Thoracic aorta (tissue), 2 donors: ENCODE results near the gene BAIAP2L1. TPM values are rescaled to one million over a fixed set of nuclear protein-coding genes. Genes with fewer than 3 reads are reported as not detected.

Source experiments
- ATAC-seq: fragments of 150-250 bp; one replicate; pipeline ENCODE4 v1.8.0; 2017; ENCODE audit warnings: low read depth; ENCODE audit not compliant: insufficient number of reproducible peaks, low FRiP score
- DNase-seq: peaks from one replicate; pipeline ENCODE4 v3.0.0-alpha.2; 2020; ENCODE audit warnings: low spot score
- H3K27ac ChIP-seq, 2 donors: fragments of 200-600 bp; sonication (generic); 1 replicate in 1 of 2; 2 replicates in 1 of 2; pipeline ENCODE4 v1.5.1; 2016; ENCODE audit warnings: mild to moderate bottlenecking in 2 of 2, moderate library complexity in 2 of 2
- H3K27me3 ChIP-seq: fragments of 200-600 bp; sonication (generic); replicated peaks from 2 replicates; pipeline ENCODE4 v1.6.0; 2016; ENCODE audit warnings: mild to moderate bottlenecking; ENCODE audit not compliant: insufficient read depth
- H3K36me3 ChIP-seq: fragments of 200-600 bp; sonication (generic); one replicate; pipeline ENCODE4 v1.5.1; 2016
- H3K4me1 ChIP-seq, 2 donors: fragments of 200-600 bp; sonication (generic); 1 replicate in 1 of 2; 2 replicates in 1 of 2; pipeline versions ENCODE4 v1.5.1 to v1.6.0; 2016; ENCODE audit warnings: low read depth in 2 of 2, mild to moderate bottlenecking in 1 of 2; ENCODE audit not compliant: control insufficient read depth in 1 of 2
- H3K4me3 ChIP-seq: fragments of 200-600 bp; sonication (generic); 2 replicates; pipeline ENCODE4 v1.5.1; 2016; ENCODE audit warnings: mild to moderate bottlenecking
- H3K9me3 ChIP-seq: fragments of 200-600 bp; sonication (generic); 2 replicates; pipeline ENCODE4 v1.5.1; 2016
- total RNA-seq, 2 donors: library from RNA; depleted of rRNA; stranded (reverse); fragments of >200 nt; gene quantifications; one replicate each; pipeline versions ENCODE4 v1.1.0 to v1.2.3, GENCODE V29; 2016
- TF ChIP-seq, protein P1 (sequence below): fragments of 200-600 bp; sonication (generic); IDR thresholded peaks from one replicate; pipeline ENCODE4 v1.5.1; 2019; ENCODE audit warnings: antibody characterized with exemption

BAIAP2L1 gene
- total RNA-seq, 2 donors from 2014 or later, result 0.63 to 1.4 TPM

DNA sequence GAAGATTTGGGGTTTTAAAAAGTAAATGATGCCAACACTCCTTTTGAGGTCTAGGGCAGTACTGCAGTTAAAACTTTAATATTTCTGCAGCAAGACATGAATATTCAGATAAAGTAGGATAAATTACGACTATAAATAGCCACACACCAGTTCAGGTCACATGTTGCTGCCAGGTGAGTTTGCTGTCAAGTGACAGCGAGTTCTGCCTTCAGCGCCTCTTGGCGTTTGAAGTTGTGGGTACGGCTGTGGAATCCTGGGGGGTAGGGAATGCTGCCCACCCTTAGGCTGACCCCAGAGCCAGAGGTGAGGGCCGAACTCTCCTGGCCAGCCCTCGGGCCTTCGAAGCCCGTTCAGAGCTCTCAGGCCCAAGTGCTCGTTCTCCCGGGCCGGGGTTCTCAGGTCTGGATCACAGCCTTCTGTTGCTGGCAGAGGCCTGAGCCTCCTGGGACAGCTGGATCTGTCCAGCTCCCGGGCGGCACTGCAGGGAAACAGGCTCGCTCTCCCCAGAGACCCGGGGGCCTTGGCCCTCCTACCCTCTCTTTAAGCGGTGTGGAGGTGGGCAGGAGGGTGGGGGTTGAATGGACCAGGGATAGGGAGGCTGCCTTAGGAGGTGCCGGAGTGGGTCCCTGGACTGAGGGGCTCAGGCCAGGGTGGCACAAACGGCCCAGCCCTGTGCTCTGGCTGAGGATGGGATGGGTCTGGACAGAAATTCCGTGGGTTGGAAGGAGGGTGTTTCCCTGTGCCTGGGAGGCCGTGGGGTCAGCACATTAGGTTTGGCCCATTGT, 114.0 kb downstream of the BAIAP2L1 start:
- H3K4me3 ChIP-seq, result peak overlapping the region; percentile 97
- H3K27ac ChIP-seq, result peak overlapping the region; percentile 17 to 98
- no peaks in the 10 kb centered on the region for H3K27me3 ChIP-seq
- H3K36me3 ChIP-seq, result peaks cover 12% of the 10 kb centered on the region
- ATAC-seq, result no peak
- no peaks in the 10 kb centered on the region for H3K9me3 ChIP-seq
- DNase-seq, result no peak
- TF ChIP-seq, protein P1, sequence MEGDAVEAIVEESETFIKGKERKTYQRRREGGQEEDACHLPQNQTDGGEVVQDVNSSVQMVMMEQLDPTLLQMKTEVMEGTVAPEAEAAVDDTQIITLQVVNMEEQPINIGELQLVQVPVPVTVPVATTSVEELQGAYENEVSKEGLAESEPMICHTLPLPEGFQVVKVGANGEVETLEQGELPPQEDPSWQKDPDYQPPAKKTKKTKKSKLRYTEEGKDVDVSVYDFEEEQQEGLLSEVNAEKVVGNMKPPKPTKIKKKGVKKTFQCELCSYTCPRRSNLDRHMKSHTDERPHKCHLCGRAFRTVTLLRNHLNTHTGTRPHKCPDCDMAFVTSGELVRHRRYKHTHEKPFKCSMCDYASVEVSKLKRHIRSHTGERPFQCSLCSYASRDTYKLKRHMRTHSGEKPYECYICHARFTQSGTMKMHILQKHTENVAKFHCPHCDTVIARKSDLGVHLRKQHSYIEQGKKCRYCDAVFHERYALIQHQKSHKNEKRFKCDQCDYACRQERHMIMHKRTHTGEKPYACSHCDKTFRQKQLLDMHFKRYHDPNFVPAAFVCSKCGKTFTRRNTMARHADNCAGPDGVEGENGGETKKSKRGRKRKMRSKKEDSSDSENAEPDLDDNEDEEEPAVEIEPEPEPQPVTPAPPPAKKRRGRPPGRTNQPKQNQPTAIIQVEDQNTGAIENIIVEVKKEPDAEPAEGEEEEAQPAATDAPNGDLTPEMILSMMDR, result no peak
- H3K4me1 ChIP-seq, result peaks cover 56 to 67% of the 10 kb centered on the region in 2 donors

DNA sequence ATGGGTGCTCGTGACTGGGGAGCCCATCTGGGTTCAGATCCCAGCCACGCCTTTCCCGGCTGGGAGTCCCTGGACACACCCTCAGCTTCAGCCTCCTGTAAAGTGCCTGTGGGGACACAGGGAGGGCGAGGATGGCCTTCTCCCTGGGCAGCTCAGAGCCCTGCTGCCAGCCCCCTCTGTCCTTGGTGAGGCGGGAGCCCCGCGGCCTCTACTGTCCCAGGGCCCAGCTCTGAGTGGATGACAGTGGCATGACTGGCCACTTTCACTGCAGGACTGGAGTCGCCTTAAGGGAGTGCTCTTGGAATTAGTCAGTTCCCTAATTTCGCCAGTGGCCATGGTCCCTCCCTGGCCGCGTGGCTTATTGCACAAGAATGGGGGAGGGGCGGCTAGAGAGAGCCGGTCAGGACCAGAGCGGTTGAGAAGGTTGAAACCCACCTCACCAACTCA, 114.8 kb downstream of the BAIAP2L1 start:
- Histone ChIP-seq H3K27ac (peak overlapping the region; percentile 97 to 98), H3K9me3 (no peaks in the 10 kb centered on the region), H3K4me3 (peak overlapping the region; percentile 97), H3K27me3 (no peaks in the 10 kb centered on the region), H3K4me1 (peaks cover 56 to 67% of the 10 kb centered on the region in 2 donors), H3K36me3 (peaks cover 6% of the 10 kb centered on the region)
- ATAC-seq, result peak; percentile 16
- peak; percentile 40 for DNase-seq
- TF ChIP-seq, protein P1, result no peak

GRCh38 chr7:98285157-98286092, 115.5 kb downstream of the BAIAP2L1 start:
- peaks cover 56 to 72% of the 10 kb centered on the region in 2 donors for H3K4me1 ChIP-seq
- TF ChIP-seq, protein P1, result no peak
- H3K4me3 ChIP-seq, result peak overlapping the region; percentile 97
- peak overlapping the region; percentile 97 to 98 for H3K27ac ChIP-seq
- no peak for DNase-seq
- ATAC-seq, result no peak
- H3K36me3 ChIP-seq, result peaks cover 6% of the 10 kb centered on the region
- no peaks in the 10 kb centered on the region for H3K9me3 ChIP-seq
- no peaks in the 10 kb centered on the region for H3K27me3 ChIP-seq

DNA sequence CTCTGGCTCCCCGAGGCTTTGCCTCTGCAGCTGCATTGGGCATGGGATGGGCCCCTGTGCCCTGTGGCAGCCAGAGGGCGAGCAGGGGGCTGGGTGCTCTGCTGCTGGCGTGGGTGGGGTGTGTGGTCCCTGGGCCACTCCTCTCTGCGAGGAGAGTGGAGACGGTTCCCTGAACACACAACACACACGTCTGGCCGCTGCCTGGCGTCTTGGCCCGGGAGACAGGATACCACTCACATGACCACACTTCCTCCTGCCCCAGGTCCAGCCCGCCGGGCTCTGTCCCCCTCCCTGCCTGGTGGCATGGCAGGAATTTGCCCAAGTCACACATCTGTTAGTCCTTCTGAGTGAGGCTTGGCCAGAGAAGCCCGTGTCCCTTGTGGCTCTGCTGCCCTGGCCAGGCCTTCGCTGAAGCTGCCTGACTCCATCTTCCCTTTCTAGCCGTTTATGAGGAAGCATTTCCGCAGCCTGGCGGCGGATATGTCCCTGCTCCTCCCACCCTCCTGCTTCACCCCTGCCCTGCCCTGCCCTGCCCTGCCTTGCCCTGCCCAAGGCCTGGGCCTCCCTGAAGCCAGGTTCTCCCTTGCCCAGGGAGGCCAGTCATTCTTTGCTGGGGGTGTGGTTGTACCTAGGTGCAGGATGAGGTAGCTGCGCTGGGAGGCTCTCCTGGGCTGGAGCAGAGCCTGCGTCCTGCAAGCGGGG, 116.4 kb downstream of the BAIAP2L1 start:
- ATAC-seq (peak; percentile 11), DNase-seq (peak; percentile 47)
- H3K36me3 ChIP-seq, result peaks cover 6% of the 10 kb centered on the region
- peak overlapping the region; percentile 97 to 98 for H3K27ac ChIP-seq
- no peaks in the 10 kb centered on the region for H3K9me3 ChIP-seq
- TF ChIP-seq, protein P1, result no peak
- H3K4me1 ChIP-seq, result peaks cover 54 to 73% of the 10 kb centered on the region in 2 donors
- peak overlapping the region; percentile 97 for H3K4me3 ChIP-seq
- H3K27me3 ChIP-seq, result no peaks in the 10 kb centered on the region
